Liver (tissue), 9 donors: Measurements from ENCODE around the gene NRN1. TPM values are rescaled to one million over a fixed set of nuclear protein-coding genes. Genes with fewer than 3 reads are reported as not detected.
"Not testable (repeated sequence)": the region's sequence is repeated elsewhere in the genome, so short reads cannot be mapped to it uniquely, and the experiment has no call there.

Experiments used
- DNase-seq: peaks from one replicate; pipeline ENCODE4 v3.0.0-alpha.2; 2017; ENCODE audit warnings: low spot score
- H3K27ac ChIP-seq, 2 donors: one replicate each; pipeline ENCODE4 v1.7.0; 2013; ENCODE audit warnings: inconsistent platforms in 2 of 2, low read length in 2 of 2, control low read depth in 1 of 2, low read depth in 1 of 2, mild to moderate bottlenecking in 1 of 2
- H3K27me3 ChIP-seq, 4 donors: one replicate each; pipeline versions ENCODE4 v1.6.1 to v1.7.0; 2013; ENCODE audit warnings: low read length in 3 of 4, inconsistent platforms in 1 of 4, mild to moderate bottlenecking in 1 of 4, moderate library complexity in 1 of 4; ENCODE audit not compliant: control insufficient read depth in 4 of 4, insufficient read depth in 4 of 4
- H3K36me3 ChIP-seq, 4 donors: one replicate each; pipeline versions ENCODE4 v1.6.1 to v1.7.0; 2013; ENCODE audit warnings: low read length in 3 of 4, mild to moderate bottlenecking in 3 of 4, low read depth in 1 of 4, moderate library complexity in 1 of 4; ENCODE audit not compliant: control insufficient read depth in 4 of 4, insufficient read depth in 3 of 4
- H3K4me1 ChIP-seq, 4 donors: one replicate each; pipeline versions ENCODE4 v1.6.1 to v1.7.0; 2013; ENCODE audit warnings: low read length in 3 of 4, mild to moderate bottlenecking in 3 of 4, moderate library complexity in 1 of 4; ENCODE audit not compliant: control insufficient read depth in 4 of 4, insufficient read depth in 4 of 4
- H3K4me3 ChIP-seq, 3 donors: one replicate each; pipeline versions ENCODE4 v1.6.1 to v1.7.0; 2013; ENCODE audit warnings: low read length in 3 of 3, control low read depth in 1 of 3, low read depth in 1 of 3, mild to moderate bottlenecking in 1 of 3
- H3K9ac ChIP-seq, 2 donors: one replicate each; pipeline ENCODE4 v1.7.0; 2013; ENCODE audit warnings: low read length in 2 of 2, mild to moderate bottlenecking in 2 of 2, moderate library complexity in 2 of 2, control low read depth in 1 of 2, low read depth in 1 of 2
- H3K9me3 ChIP-seq, 4 donors: one replicate each; pipeline versions ENCODE4 v1.6.1 to v1.7.0; 2013; ENCODE audit warnings: low read length in 3 of 4; ENCODE audit not compliant: control insufficient read depth in 4 of 4
- FOXA1 ChIP-seq: IDR thresholded peaks from 2 replicates; pipeline ENCODE4 v1.6.1; 2016; ENCODE audit warnings: antibody characterized with exemption
- FOXA2 ChIP-seq: IDR thresholded peaks from 2 replicates; pipeline ENCODE4 v1.6.1; 2016; ENCODE audit warnings: antibody characterized with exemption
- HNF4A ChIP-seq, 2 donors: conservative IDR thresholded peaks; 2 replicates each; pipeline ENCODE4 v1.6.1; 2016; ENCODE audit warnings: antibody characterized with exemption in 2 of 2, mild to moderate bottlenecking in 2 of 2
- HNF4G ChIP-seq: IDR thresholded peaks from 2 replicates; pipeline ENCODE4 v1.6.1; 2016; ENCODE audit warnings: antibody characterized with exemption
- NR2F2 ChIP-seq: IDR thresholded peaks from 2 replicates; pipeline ENCODE4 v1.6.1; 2016; ENCODE audit warnings: antibody characterized with exemption
- RAD21 ChIP-seq, 2 donors: IDR thresholded peaks; 2 replicates each; pipeline ENCODE4 v1.6.1; 2016; ENCODE audit warnings: antibody characterized with exemption in 2 of 2, mild to moderate bottlenecking in 2 of 2
- RXRA ChIP-seq, 2 donors: IDR thresholded peaks; 2 replicates each; pipeline ENCODE4 v1.6.1; 2017 to 2018; ENCODE audit warnings: antibody characterized with exemption in 2 of 2, mild to moderate bottlenecking in 1 of 2
- SP1 ChIP-seq: IDR thresholded peaks from 2 replicates; pipeline ENCODE4 v1.6.1; 2018; ENCODE audit warnings: antibody characterized with exemption, mild to moderate bottlenecking
- WGBS: extraction: QIAGEN DNeasy Blood & Tissue Kit; methylation state at CpG from one replicate; pipeline ENCODE4 v1.1.7; 2013; 5-methylcytosine and 5-hydroxymethylcytosine counted together
- polyA plus RNA-seq, 2 donors: library from polyadenylated mRNA; stranded (reverse) in 1 of 2; unstranded in 1 of 2; fragments of 200-250 nt in 1 of 2; fragments of >200 nt in 1 of 2; fragmentation: Nextera tagmentation in 1 of 2; extraction: Ambion mirVana in 1 of 2; gene quantifications; one replicate each; pipeline versions ENCODE4 v1.2.1 to v1.2.3, GENCODE V29; 2013 to 2015
- total RNA-seq, 2 donors: library from RNA; depleted of rRNA; stranded (reverse); fragments of >200 nt; gene quantifications; one replicate each; pipeline ENCODE4 v1.2.3, GENCODE V29; 2014
- TF ChIP-seq, protein P1 (sequence below): IDR thresholded peaks from 2 replicates; pipeline ENCODE4 v1.6.1; 2016; ENCODE audit warnings: antibody characterized with exemption
- TF ChIP-seq, protein P2 (sequence below): fragments of 150-350 bp; IDR thresholded peaks from 2 replicates; pipeline ENCODE4 v1.5.1; 2017; ENCODE audit warnings: improper control_type of control experiment, low read depth, low read length; ENCODE audit not compliant: missing input control
- donor health status: healthy.
- donor health status: healthy.
- donor health status: healthy.
- donor health status: healthy.
- donor health status: healthy.

NRN1 gene
- total and polyA plus RNA-seq, 4 donors = 1.2 to 2.9 (median 1.6) TPM

DNA sequence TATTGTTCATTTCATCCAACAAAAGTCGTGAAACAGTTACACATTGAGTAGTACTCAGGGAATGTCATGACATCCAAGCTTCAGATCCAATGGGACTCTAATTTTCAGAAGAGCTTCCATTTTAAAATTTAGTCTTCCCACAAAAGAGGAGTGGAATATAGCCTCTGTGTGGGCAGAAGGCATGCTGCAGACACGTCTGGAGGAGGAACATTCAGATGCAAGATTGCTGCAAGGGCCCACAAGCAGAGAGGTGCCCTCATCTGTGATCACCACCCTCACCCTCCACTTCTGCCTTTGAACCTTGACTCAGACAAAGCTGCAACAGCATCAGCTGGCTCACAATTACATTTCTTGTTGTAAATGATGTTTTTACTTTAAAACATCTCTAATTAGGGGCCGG, 29.9 kb downstream of the NRN1 start:
- TF ChIP-seq, protein P1, sequence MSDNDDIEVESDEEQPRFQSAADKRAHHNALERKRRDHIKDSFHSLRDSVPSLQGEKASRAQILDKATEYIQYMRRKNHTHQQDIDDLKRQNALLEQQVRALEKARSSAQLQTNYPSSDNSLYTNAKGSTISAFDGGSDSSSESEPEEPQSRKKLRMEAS = no peak
- no peak for TF ChIP-seq HNF4G
- TF ChIP-seq RXRA (IDR thresholded peaks at IDR 0.05) = no peak
- TF ChIP-seq, protein P2, sequence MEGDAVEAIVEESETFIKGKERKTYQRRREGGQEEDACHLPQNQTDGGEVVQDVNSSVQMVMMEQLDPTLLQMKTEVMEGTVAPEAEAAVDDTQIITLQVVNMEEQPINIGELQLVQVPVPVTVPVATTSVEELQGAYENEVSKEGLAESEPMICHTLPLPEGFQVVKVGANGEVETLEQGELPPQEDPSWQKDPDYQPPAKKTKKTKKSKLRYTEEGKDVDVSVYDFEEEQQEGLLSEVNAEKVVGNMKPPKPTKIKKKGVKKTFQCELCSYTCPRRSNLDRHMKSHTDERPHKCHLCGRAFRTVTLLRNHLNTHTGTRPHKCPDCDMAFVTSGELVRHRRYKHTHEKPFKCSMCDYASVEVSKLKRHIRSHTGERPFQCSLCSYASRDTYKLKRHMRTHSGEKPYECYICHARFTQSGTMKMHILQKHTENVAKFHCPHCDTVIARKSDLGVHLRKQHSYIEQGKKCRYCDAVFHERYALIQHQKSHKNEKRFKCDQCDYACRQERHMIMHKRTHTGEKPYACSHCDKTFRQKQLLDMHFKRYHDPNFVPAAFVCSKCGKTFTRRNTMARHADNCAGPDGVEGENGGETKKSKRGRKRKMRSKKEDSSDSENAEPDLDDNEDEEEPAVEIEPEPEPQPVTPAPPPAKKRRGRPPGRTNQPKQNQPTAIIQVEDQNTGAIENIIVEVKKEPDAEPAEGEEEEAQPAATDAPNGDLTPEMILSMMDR = no peak
- 89% methylated on average over 3 of the region's 3 CpGs for WGBS
- Histone ChIP-seq H3K9me3 (peaks cover 0 to 1% (median 0%) of the 10 kb centered on the region in 4 donors), H3K4me3 (no peak overlapping the region), H3K9ac (no peak overlapping the region), H3K27me3 (no peaks in the 10 kb centered on the region), H3K27ac (no peak overlapping the region), H3K36me3 (no peaks in the 10 kb centered on the region), H3K4me1 (no peaks in the 10 kb centered on the region)
- DNase-seq = no peak

DNA sequence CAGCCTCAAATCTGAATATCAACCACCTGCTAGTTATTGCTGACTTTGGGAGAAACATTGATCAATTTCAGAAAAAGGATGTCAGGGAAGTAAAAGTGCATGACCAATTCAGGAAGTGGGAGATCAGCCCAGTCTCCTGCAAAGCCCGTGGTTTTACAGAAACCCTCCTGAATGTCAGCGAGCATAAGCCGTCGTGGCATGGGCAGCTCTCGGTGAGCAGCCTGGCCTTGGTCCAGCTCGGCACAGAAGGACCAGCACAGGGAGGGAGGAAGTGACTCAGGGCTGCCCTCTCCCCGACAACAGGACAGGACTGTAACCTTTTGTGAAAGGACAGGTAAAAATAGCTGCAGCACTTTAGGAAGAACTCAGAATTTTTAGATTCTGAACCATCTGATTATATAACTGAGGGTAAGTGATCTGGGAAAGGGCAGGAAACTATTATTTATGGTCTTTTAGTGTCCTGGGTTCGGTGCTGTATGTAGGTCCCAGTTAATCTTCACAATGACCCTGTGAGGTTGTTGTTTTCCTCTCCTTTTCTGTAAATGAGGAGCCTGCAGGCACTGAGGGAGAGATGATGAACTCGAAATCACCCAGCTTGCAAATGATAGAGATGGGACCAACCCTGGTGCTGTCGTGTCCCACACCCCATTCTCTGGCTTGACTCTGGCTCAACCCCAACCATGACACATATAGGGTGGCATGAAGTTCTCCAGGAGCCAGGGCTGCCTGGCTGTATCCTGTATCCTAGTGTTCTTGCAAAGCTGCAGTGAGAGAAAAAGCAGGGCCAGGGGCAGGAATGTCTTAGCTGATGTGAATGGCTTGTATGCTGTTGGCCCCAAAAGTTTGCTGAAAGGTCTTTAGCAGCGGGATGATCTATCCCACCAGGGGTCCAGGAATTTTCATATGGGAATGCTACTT, 37.6 kb downstream of the NRN1 start:
- Histone ChIP-seq H3K27me3 (no peaks in the 10 kb centered on the region), H3K4me1 (peaks cover 0 to 2% (median 0%) of the 10 kb centered on the region in 4 donors), H3K4me3 (no peak overlapping the region), H3K27ac (no peak overlapping the region), H3K36me3 (no peaks in the 10 kb centered on the region), H3K9ac (no peak overlapping the region), H3K9me3 (no peaks in the 10 kb centered on the region)
- 48% methylated on average over 11 of the region's 11 CpGs for WGBS
- TF ChIP-seq FOXA1 (no peak), SP1 (no peak), RXRA (IDR thresholded peaks at IDR 0.05) (no peak), NR2F2 (no peak), HNF4A (conservative IDR thresholded peaks at IDR 0.05) (no peak), RAD21 (IDR thresholded peaks at IDR 0.05) (no peak), HNF4G (no peak), FOXA2 (no peak)
- TF ChIP-seq, protein P2 = no peak
- DNase-seq = no peak

DNA sequence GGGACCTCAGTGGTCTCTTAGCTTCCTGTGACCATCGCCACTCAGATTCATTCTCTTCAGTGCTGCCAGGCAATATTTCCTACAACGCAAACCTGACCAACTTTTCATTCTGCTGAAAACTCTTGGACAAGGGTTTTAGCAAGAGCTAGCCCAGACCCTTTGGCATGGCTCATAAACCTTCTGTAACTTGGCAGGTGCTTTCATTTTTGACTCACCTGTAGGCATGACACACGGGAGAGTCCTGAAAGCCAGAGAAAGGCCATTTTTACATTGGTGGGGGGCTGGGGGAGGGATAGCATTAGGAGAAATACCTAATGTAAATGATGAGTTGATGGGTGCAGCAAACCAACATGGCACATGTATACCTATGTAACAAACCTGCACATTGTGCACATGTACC, 38.7 kb downstream of the NRN1 start:
- not testable (repeated sequence) for H3K4me3 ChIP-seq, H3K27ac ChIP-seq, DNase-seq, H3K27me3 ChIP-seq, H3K9ac ChIP-seq, H3K4me1 ChIP-seq, H3K9me3 ChIP-seq, H3K36me3 ChIP-seq
- WGBS = 88% methylated on average over 3 of the region's 3 CpGs
